Esophagus squamous epithelium (tissue), 5 donors: Measurements from ENCODE around the gene FNDC3A. TPM values are rescaled to one million over a fixed set of nuclear protein-coding genes. Genes with fewer than 3 reads are reported as not detected.
"Not testable (repeated sequence)": the region's sequence is repeated elsewhere in the genome, so short reads cannot be mapped to it uniquely, and the experiment has no call there.

Experiments used
- DNase-seq: peaks from one replicate; lab custom pipeline; 2025; lab: John Stamatoyannopoulos, UW
- H3K27ac ChIP-seq, 4 donors: fragments of 200-600 bp; sonication (generic); one replicate each; pipeline ENCODE4 v1.5.1; 2016 to 2019; ENCODE audit warnings: mild to moderate bottlenecking in 1 of 4
- H3K27me3 ChIP-seq, 4 donors: fragments of 200-600 bp; sonication (generic); 1 replicate in 3 of 4; 2 replicates in 1 of 4; pipeline versions ENCODE4 v1.5.1 to v1.6.0; 2017 to 2021; ENCODE audit warnings: antibody characterized with exemption in 1 of 4
- H3K36me3 ChIP-seq, 3 donors: fragments of 200-600 bp; sonication (generic); one replicate each; pipeline ENCODE4 v1.5.1; 2016 to 2019
- H3K4me1 ChIP-seq, 3 donors: fragments of 200-600 bp; sonication (generic); one replicate each; pipeline ENCODE4 v1.5.1; 2017 to 2019
- H3K4me3 ChIP-seq, 4 donors: fragments of 200-600 bp; sonication (generic); 1 replicate in 3 of 4; 2 replicates in 1 of 4; pipeline ENCODE4 v1.5.1; 2016 to 2019; ENCODE audit warnings: mild to moderate bottlenecking in 2 of 4, moderate library complexity in 1 of 4
- H3K9me3 ChIP-seq, 3 donors: fragments of 200-600 bp; sonication (generic); one replicate each; pipeline ENCODE4 v1.5.1; 2016 to 2019
- POLR2A ChIP-seq, 4 donors: fragments of 450-650 bp; IDR thresholded peaks; one replicate each; pipeline ENCODE4 v1.6.1; 2017; ENCODE audit warnings: antibody characterized with exemption in 4 of 4, mild to moderate bottlenecking in 4 of 4, moderate library complexity in 3 of 4
- WGBS, 2 donors: methylation state at CpG; one replicate each; pipeline ENCODE4 v1.1.5; 2018; 5-methylcytosine and 5-hydroxymethylcytosine counted together
- intact Hi-C: fragments of 100-400 bp; cut with DNase I; formaldehyde crosslinking; loops from one replicate; pipeline ENCODE4 v1.15.0; 2022
- total RNA-seq, 4 donors: library from RNA; depleted of rRNA; stranded (reverse); fragments of >200 nt; gene quantifications; one replicate each; pipeline ENCODE4 v1.1.0, GENCODE V29; 2016
- TF ChIP-seq, protein P1 (sequence below), 6 experiments: fragments of 450-650 bp in 4 of 6; fragments of 200-600 bp in 2 of 6; sonication (generic) in 2 of 6; IDR thresholded peaks; one replicate each; pipeline ENCODE4 v1.5.1; 2016 to 2019; ENCODE audit warnings: antibody characterized with exemption in 6 of 6, mild to moderate bottlenecking in 4 of 6, moderate library complexity in 4 of 6
- donor health status: DM: yes; HTN: yes; CAD: no.

Gene FNDC3A
- total RNA-seq, 4 donors from 2014 or later: 10.0 to 29.8 (median 19.5) TPM

DNA sequence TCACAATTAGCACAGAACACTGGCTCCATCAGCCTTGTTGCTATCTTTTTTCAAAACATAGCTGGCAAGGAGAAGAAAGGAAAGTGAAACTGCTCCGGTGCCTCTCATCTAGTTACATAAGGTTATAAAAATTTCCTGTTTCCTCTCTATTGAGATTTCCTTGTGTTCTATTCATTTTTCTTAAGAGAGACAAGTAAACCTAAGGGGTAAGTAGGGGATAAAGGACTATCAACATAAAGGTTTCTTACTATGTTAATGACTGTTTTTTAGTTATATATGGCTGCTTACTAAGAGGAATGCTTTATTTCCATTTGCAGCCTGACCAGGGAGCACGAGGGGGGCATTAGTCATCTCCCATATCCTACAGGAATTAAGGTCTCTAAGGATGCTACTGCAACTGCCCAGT, 171.2 kb downstream of the FNDC3A start:
- H3K4me1 ChIP-seq: peaks cover 0 to 8% (median 3%) of the 10 kb centered on the region in 3 donors
- H3K27ac ChIP-seq: peak overlapping the region in 3 of 4 donors; percentile 21 to 52 (median 40)
- intact Hi-C loops: no loop called here
- peaks cover 0 to 20% (median 0%) of the 10 kb centered on the region in 3 donors for H3K9me3 ChIP-seq
- WGBS, 2 donors: 15 to 17% methylated on average over 2 of the region's 2 CpGs
- no peak for TF ChIP-seq POLR2A (IDR thresholded peaks at IDR 0.05)
- TF ChIP-seq, protein P1, sequence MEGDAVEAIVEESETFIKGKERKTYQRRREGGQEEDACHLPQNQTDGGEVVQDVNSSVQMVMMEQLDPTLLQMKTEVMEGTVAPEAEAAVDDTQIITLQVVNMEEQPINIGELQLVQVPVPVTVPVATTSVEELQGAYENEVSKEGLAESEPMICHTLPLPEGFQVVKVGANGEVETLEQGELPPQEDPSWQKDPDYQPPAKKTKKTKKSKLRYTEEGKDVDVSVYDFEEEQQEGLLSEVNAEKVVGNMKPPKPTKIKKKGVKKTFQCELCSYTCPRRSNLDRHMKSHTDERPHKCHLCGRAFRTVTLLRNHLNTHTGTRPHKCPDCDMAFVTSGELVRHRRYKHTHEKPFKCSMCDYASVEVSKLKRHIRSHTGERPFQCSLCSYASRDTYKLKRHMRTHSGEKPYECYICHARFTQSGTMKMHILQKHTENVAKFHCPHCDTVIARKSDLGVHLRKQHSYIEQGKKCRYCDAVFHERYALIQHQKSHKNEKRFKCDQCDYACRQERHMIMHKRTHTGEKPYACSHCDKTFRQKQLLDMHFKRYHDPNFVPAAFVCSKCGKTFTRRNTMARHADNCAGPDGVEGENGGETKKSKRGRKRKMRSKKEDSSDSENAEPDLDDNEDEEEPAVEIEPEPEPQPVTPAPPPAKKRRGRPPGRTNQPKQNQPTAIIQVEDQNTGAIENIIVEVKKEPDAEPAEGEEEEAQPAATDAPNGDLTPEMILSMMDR (IDR thresholded peaks at IDR 0.05): no peak
- no peak for DNase-seq
- no peaks in the 10 kb centered on the region for H3K27me3 ChIP-seq
- H3K36me3 ChIP-seq: peaks cover 0 to 86% (median 0%) of the 10 kb centered on the region in 3 donors
- peak overlapping the region in 2 of 4 donors; percentile 4 to 44 for H3K4me3 ChIP-seq

DNA sequence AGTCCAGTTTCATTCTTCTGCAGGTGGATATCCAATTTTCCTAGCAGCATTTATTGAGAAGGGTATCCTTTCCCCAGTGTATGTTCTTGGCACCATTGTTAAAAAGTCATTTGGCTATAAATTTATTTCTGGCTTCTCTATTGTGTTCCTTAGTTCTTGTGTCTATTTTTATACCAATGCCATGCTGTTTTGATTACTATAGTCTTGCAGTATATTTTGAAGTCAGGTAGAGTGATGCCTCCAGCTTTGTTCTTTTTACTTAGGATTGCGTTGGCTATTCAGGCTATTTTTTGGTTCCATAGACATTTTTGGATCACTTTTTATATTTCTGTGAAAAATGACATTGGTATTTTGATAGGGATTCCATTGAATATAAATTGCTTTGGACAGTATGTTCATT, 172.7 kb downstream of the FNDC3A start:
- 91 to 100% methylated on average over 1 of the region's 1 CpG for WGBS, 2 donors
- Histone ChIP-seq H3K27me3 (no peaks in the 10 kb centered on the region), H3K9me3 (peaks cover 0 to 20% (median 0%) of the 10 kb centered on the region in 3 donors), H3K4me3 (no peak overlapping the region), H3K27ac (no peak overlapping the region), H3K36me3 (peaks cover 0 to 80% (median 0%) of the 10 kb centered on the region in 3 donors), H3K4me1 (peaks cover 0 to 8% (median 3%) of the 10 kb centered on the region in 3 donors)
- no peak for TF ChIP-seq POLR2A (IDR thresholded peaks at IDR 0.05)
- TF ChIP-seq, protein P1 (IDR thresholded peaks at IDR 0.05): no peak
- intact Hi-C loops: no loop called here
- DNase-seq: no peak

DNA sequence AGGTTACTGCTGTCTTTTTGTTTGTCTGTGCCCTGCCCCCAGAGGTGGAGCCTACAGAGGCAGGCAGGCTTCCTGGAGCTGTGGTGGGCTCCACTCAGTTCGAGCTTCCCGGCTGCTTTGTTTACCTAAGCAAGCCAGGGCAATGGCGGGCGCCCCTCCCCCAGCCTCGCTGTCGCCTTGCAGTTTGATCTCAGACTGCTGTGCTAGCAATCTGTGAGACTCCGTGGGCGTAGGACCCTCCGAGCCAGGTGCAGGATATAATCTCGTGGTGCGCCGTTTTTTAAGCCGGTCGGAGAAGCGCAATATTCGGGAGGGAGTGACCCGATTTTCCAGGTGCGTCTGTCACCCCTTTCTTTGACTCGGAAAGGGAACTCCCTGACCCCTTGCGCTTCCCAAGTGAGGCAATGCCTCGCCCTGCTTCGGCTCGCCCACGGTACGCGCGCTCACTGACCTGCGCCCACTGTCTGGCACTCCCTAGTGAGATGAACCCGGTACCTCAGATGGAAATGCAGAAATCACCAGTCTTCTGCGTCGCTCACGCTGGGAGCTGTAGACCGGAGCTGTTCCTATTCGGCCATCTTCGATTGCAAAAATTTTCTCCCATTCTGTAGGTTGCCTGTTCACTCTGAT, 182.4 kb downstream of the FNDC3A start:
- 92 to 97% methylated on average over 17 to 32 of the region's 35 CpGs for WGBS, 2 donors
- DNase-seq, H3K4me1 ChIP-seq, H3K27me3 ChIP-seq, intact Hi-C loops, H3K27ac ChIP-seq, H3K4me3 ChIP-seq: not testable (repeated sequence)
- peaks cover 0 to 17% (median 3%) of the 10 kb centered on the region in 3 donors for H3K9me3 ChIP-seq
- peaks cover 2 to 26% (median 4%) of the 10 kb centered on the region in 3 donors for H3K36me3 ChIP-seq

DNA sequence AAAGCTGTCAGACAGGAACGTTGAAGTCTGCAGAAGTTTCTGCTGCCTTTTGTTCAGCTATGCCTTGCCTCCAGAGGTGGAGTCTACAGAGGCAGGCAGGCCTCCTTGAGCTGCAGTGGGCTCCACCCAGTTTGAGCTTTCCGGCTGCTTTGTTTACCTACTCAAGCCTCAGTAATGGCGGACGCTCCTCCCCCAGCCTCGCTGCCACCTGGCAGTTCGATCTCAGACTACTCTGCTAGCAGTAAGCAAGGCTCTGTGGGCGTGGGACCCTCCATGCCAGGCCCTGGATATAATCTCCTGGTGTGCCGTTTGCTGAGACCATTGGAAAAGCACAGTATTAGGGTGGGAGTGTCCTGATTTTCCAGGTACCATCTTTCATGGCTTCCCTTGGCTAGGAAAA, 187.4 kb downstream of the FNDC3A start:
- Histone ChIP-seq H3K36me3 (peaks cover 9 to 71% (median 9%) of the 10 kb centered on the region in 3 donors), H3K9me3 (peaks cover 0 to 34% (median 15%) of the 10 kb centered on the region in 3 donors)
- H3K27ac ChIP-seq, H3K4me1 ChIP-seq, H3K27me3 ChIP-seq, H3K4me3 ChIP-seq, DNase-seq, intact Hi-C loops: not testable (repeated sequence)
- WGBS, 2 donors: 95 to 100% methylated on average over 4 to 7 of the region's 8 CpGs

DNA sequence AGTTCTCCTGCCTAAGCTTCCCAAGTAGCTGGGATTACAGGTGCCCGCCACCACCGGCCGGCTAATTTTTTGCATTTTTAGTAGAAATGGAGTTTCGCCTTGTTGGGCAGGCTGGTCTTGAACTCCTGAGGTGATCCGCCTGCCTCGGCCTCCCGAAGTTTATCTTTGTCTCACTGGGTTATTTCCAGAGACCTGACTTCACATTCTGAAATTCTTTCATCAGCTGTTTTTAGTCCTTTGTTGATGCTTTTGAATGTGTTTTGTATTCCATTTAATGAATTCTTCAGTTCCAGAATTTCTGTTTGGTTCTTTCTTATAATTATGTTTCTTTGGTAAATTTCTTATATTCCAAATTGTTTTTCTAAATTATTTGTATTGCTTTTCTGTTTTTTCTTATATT, 189.0 kb downstream of the FNDC3A start:
- no peaks in the 10 kb centered on the region for H3K27me3 ChIP-seq

DNA sequence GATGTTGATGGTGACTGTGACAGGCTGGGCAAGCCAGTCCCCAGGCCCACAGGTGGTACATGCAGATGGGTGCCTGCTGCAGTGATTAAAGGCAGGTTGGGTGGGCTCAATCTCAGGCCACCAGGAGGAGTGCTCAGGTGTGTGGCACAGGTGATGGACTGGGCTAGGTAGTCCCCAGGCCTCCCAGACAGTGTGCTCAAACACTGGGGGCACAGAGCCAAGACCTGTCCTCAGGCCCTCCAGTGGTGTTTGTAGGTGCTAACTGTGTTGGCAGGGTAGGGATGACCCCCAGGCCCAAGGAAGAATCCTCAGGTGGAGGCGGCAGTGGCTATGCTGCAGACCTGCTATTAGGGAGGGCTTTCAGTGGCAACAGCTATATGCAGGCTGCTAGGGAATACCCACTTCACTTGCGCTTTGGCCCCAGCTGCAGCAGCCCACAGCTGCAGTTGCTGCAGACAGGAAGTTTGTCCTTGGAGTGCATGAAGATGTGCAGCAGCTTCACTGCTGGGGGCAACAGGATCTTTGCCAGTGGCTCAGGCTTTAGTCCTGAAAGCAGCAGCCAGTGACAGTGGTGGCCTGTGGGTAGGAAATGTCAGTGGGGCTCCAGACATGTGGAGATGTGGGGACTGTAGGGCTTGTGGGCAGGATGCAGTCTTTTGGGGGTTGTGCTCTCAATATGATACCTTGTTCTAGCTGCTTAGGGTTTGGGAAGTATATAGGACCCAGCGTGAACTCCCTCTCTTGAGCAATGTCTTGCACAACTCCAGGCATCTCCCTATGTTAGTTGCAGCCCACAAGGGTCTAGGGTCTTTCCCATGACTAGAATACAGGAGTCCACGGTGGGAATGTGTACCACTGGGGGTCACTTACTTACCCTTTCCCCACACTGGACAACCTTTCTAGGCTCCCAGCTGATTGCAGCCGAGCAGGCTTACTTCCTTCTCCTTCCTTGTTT, 190.4 kb downstream of the FNDC3A start:
- WGBS, 2 donors: 95 to 99% methylated on average over 4 to 5 of the region's 5 CpGs
- peaks cover 9 to 90% (median 9%) of the 10 kb centered on the region in 3 donors for H3K36me3 ChIP-seq
- H3K27ac ChIP-seq: no peak overlapping the region
- H3K27me3 ChIP-seq: no peaks in the 10 kb centered on the region
- H3K4me3 ChIP-seq: no peak overlapping the region
- no peaks in the 10 kb centered on the region for H3K4me1 ChIP-seq
- DNase-seq: no peak
- peaks cover 0 to 34% (median 15%) of the 10 kb centered on the region in 3 donors for H3K9me3 ChIP-seq
- intact Hi-C loops: no loop called here
- no peak for TF ChIP-seq POLR2A (IDR thresholded peaks at IDR 0.05)
- TF ChIP-seq, protein P1 (IDR thresholded peaks at IDR 0.05): no peak

More for the DNA sequence above, 189.0 kb downstream of the FNDC3A start:
- Histone ChIP-seq H3K4me3 (no peak overlapping the region), H3K27ac (no peak overlapping the region), H3K4me1 (no peaks in the 10 kb centered on the region), H3K36me3 (peaks cover 9 to 82% (median 9%) of the 10 kb centered on the region in 3 donors), H3K9me3 (peaks cover 0 to 34% (median 15%) of the 10 kb centered on the region in 3 donors)
- no peak for TF ChIP-seq POLR2A (IDR thresholded peaks at IDR 0.05)
- 97 to 100% methylated on average over 7 of the region's 7 CpGs for WGBS, 2 donors
- DNase-seq: no peak
- intact Hi-C loops: no loop called here
